ENCODE results near the gene BSCL2.

DNA sequence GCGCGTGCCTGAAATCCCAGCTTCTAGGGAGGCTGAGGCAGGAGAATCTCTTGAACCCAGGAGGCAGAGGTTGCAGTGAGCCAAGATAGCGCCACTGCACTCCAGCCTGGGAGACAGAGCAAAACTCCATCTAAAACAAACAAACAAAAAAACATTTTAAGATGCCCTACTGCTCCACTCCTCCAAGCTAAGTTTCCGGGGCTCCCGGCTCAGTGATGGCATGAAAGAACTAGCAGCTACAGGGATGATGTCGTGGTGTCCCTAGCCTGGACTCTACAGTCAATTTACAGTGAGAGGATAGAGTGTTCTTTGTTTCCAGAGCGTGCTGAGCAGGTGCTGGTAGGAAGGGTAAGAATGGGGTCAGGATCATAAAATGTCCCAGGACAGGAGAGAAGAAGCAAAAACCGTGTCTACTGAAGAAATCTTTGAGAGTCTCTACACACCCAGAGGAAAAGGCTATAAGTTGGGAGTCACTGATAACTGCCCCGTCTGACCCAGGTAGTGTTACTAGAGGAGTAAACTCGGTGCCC lies 47.9 kb upstream of the BSCL2 start:
- TF ChIP-seq, protein P1, sequence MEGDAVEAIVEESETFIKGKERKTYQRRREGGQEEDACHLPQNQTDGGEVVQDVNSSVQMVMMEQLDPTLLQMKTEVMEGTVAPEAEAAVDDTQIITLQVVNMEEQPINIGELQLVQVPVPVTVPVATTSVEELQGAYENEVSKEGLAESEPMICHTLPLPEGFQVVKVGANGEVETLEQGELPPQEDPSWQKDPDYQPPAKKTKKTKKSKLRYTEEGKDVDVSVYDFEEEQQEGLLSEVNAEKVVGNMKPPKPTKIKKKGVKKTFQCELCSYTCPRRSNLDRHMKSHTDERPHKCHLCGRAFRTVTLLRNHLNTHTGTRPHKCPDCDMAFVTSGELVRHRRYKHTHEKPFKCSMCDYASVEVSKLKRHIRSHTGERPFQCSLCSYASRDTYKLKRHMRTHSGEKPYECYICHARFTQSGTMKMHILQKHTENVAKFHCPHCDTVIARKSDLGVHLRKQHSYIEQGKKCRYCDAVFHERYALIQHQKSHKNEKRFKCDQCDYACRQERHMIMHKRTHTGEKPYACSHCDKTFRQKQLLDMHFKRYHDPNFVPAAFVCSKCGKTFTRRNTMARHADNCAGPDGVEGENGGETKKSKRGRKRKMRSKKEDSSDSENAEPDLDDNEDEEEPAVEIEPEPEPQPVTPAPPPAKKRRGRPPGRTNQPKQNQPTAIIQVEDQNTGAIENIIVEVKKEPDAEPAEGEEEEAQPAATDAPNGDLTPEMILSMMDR (IDR thresholded peaks at IDR 0.05), result no peak
- TF ChIP-seq EP300 (IDR thresholded peaks at IDR 0.05; ENCODE audit: low read depth) (no peak), POLR2AphosphoS5 (IDR thresholded peaks at IDR 0.05) (no peak), POLR2A (IDR thresholded peaks at IDR 0.05) (no peak)

Measured in transverse colon (tissue), 4 donors.